GM12891 (cell line): ENCODE data around the gene KCNH5.

Experiments
- PAX5 ChIP-seq: IDR thresholded peaks from 2 replicates; pipeline ENCODE4 v1.6.1; 2011; ENCODE audit warnings: low read length, moderate library complexity, mild to moderate bottlenecking; ENCODE audit not compliant: insufficient read depth, severe bottlenecking
- POLR2A ChIP-seq: IDR thresholded peaks from 2 replicates; pipeline ENCODE4 v1.6.1; 2011; ENCODE audit warnings: low read depth, low read length, control low read depth
- POLR2AphosphoS5 ChIP-seq: IDR thresholded peaks from 2 replicates; pipeline ENCODE4 v1.6.1; 2011; ENCODE audit warnings: low read depth, low read length, control low read depth

GRCh38 chr14:62921466-62921865 lies 123.8 kb downstream of the KCNH5 start:
- TF ChIP-seq PAX5 (no peak), POLR2A (no peak), POLR2AphosphoS5 (no peak)
